Peyer's patch (tissue), 4 donors: Measurements from ENCODE around the gene ABCC4.

ENCODE experiments used
- POLR2A ChIP-seq, 2 donors: fragments of 450-650 bp; IDR thresholded peaks; one replicate each; pipeline ENCODE4 v1.5.1; 2017; ENCODE audit warnings: antibody characterized with exemption in 2 of 2, mild to moderate bottlenecking in 2 of 2, moderate library complexity in 2 of 2
- TF ChIP-seq, protein P1 (sequence below), 6 experiments: fragments of 450-650 bp in 4 of 6; fragments of 200-600 bp in 2 of 6; sonication (generic) in 1 of 6; IDR thresholded peaks; one replicate each; pipeline ENCODE4 v1.5.1; 2017 to 2019; ENCODE audit warnings: antibody characterized with exemption in 6 of 6, mild to moderate bottlenecking in 3 of 6, moderate library complexity in 1 of 6

DNA sequence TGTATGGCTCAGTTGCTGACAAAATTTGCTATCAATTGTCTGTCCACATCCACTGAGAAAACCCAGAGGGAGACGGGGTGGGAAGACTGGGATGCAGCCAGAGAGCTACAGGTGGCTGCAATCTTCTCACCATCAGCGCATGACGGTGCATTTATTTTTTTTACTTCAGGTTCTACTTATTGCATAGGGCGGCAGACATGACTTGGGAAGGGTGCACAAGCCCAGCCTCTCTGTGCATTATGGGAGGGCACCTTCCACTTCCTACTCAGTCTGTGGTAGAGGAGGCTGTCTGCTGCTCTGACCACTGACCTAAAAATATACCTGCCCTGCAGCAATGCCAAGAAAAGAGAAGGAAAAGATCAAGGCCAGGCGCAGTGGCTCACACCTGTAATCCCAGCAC is 73.1 kb downstream of the ABCC4 start:
- TF ChIP-seq, protein P1, sequence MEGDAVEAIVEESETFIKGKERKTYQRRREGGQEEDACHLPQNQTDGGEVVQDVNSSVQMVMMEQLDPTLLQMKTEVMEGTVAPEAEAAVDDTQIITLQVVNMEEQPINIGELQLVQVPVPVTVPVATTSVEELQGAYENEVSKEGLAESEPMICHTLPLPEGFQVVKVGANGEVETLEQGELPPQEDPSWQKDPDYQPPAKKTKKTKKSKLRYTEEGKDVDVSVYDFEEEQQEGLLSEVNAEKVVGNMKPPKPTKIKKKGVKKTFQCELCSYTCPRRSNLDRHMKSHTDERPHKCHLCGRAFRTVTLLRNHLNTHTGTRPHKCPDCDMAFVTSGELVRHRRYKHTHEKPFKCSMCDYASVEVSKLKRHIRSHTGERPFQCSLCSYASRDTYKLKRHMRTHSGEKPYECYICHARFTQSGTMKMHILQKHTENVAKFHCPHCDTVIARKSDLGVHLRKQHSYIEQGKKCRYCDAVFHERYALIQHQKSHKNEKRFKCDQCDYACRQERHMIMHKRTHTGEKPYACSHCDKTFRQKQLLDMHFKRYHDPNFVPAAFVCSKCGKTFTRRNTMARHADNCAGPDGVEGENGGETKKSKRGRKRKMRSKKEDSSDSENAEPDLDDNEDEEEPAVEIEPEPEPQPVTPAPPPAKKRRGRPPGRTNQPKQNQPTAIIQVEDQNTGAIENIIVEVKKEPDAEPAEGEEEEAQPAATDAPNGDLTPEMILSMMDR (IDR thresholded peaks at IDR 0.05): no peak
- no peak for TF ChIP-seq POLR2A (IDR thresholded peaks at IDR 0.05)
